HepG2 (cell line): Measurements from ENCODE around the gene TOR1B. TPM values are rescaled to one million over a fixed set of nuclear protein-coding genes. Genes with fewer than 3 reads are reported as not detected.

Experiments
- CCDC6 ChIP-seq: sonication (generic); formaldehyde crosslinking; IDR thresholded peaks from 2 replicates; pipeline ENCODE4 v1.8.1; 2022; ENCODE audit warnings: mild to moderate bottlenecking, missing genetic modification reagents, moderate library complexity
- HNF1A ChIP-seq, 2 experiments: sonication (generic) in 1 of 2; formaldehyde crosslinking in 1 of 2; IDR thresholded peaks; 2 replicates each; pipeline versions ENCODE4 v1.4.0 to v1.6.1; 2016 to 2020; ENCODE audit warnings: borderline replicate concordance in 1 of 2, low read depth in 1 of 2, mild to moderate bottlenecking in 1 of 2, missing genetic modification reagents in 1 of 2
- HOXD1 ChIP-seq: sonication (generic); formaldehyde crosslinking; IDR thresholded peaks from 2 replicates; pipeline ENCODE4 v1.5.0; 2020; ENCODE audit warnings: missing genetic modification reagents
- KMT2B ChIP-seq: IDR thresholded peaks from 2 replicates; pipeline ENCODE4 v1.6.1; 2016; ENCODE audit warnings: missing genetic modification reagents, missing compliant biosample characterization
- MEIS2 ChIP-seq: sonication (generic); formaldehyde crosslinking; IDR thresholded peaks from 2 replicates; pipeline ENCODE4 v1.9.0; 2021; ENCODE audit warnings: mild to moderate bottlenecking, missing genetic modification reagents
- MTF2 ChIP-seq: sonication (generic); formaldehyde crosslinking; IDR thresholded peaks from 2 replicates; pipeline ENCODE4 v1.5.0; 2020; ENCODE audit warnings: missing genetic modification reagents, borderline replicate concordance
- MYC ChIP-seq: sonication (generic); formaldehyde crosslinking; IDR thresholded peaks from 2 replicates; pipeline ENCODE4 v1.9.0; 2021; ENCODE audit warnings: missing genetic modification reagents, borderline replicate concordance
- PBX3 ChIP-seq: sonication (generic); formaldehyde crosslinking; IDR thresholded peaks from 2 replicates; pipeline ENCODE4 v1.8.1; 2023; ENCODE audit warnings: missing genetic modification reagents, inconsistent platforms, borderline replicate concordance
- POLR2G ChIP-seq: fragments of 200-400 bp; formaldehyde crosslinking; IDR thresholded peaks from 2 replicates; pipeline ENCODE4 v1.6.1; 2018; ENCODE audit warnings: mild to moderate bottlenecking, low read depth, low read length, moderate library complexity
- RBM22 ChIP-seq: fragments of 200-400 bp; formaldehyde crosslinking; optimal IDR thresholded peaks from 2 replicates; pipeline ENCODE3; 2017; ENCODE audit warnings: mild to moderate bottlenecking, low read length, moderate library complexity
- SKI ChIP-seq: fragments of 450-650 bp; IDR thresholded peaks from one replicate; pipeline ENCODE4 v1.6.1; 2018; ENCODE audit warnings: mild to moderate bottlenecking; ENCODE audit not compliant: partially characterized antibody
- SNAPC2 ChIP-seq: sonication (generic); formaldehyde crosslinking; IDR thresholded peaks from 2 replicates; pipeline ENCODE4 v1.8.1; 2022; ENCODE audit warnings: mild to moderate bottlenecking, missing genetic modification reagents
- SP4 ChIP-seq: sonication (generic); formaldehyde crosslinking; IDR thresholded peaks from 2 replicates; pipeline ENCODE4 v1.8.1; 2023; ENCODE audit warnings: mild to moderate bottlenecking, missing genetic modification reagents
- SPEN ChIP-seq: sonication (generic); formaldehyde crosslinking; IDR thresholded peaks from 2 replicates; pipeline ENCODE4 v1.5.1; 2020; ENCODE audit warnings: low read depth, mild to moderate bottlenecking, missing genetic modification reagents
- TEAD2 ChIP-seq: sonication (generic); formaldehyde crosslinking; IDR thresholded peaks from 2 replicates; pipeline ENCODE4 v1.9.0; 2021; ENCODE audit warnings: missing genetic modification reagents
- TGIF2 ChIP-seq: IDR thresholded peaks from 2 replicates; pipeline ENCODE4 v1.6.1; 2016; ENCODE audit warnings: control low read depth, missing compliant biosample characterization
- YEATS2 ChIP-seq: sonication (generic); formaldehyde crosslinking; IDR thresholded peaks from 2 replicates; pipeline ENCODE4 v1.4.0; 2020; ENCODE audit warnings: missing genetic modification reagents, borderline replicate concordance
- ZKSCAN5 ChIP-seq: sonication (generic); formaldehyde crosslinking; IDR thresholded peaks from 2 replicates; pipeline ENCODE4 v1.5.1; 2020; ENCODE audit warnings: mild to moderate bottlenecking, missing genetic modification reagents
- ZNF274 ChIP-seq: sonication (generic); formaldehyde crosslinking; IDR thresholded peaks from 2 replicates; pipeline ENCODE4 v1.5.1; 2020; ENCODE audit warnings: mild to moderate bottlenecking, missing genetic modification reagents
- ZNF44 ChIP-seq: sonication (generic); formaldehyde crosslinking; IDR thresholded peaks from 2 replicates; pipeline ENCODE4 v1.5.1; 2020; ENCODE audit warnings: mild to moderate bottlenecking, missing genetic modification reagents
- ZNF451 ChIP-seq: sonication (generic); formaldehyde crosslinking; IDR thresholded peaks from 2 replicates; pipeline ENCODE4 v1.5.0; 2020; ENCODE audit warnings: mild to moderate bottlenecking, missing genetic modification reagents
- polyA plus RNA-seq, 8 experiments: library from polyadenylated mRNA; depleted of rRNA in 3 of 8; stranded (reverse) in 7 of 8; unstranded in 1 of 8; fragments of >200 nt; fragmentation: Illumina TruSeq in 4 of 8; extraction: Trizol in 4 of 8; gene quantifications; 2 replicates each; pipeline versions ENCODE4 v1.2.1 to v1.2.3, GENCODE V29; 2011 to 2016; ENCODE audit warnings: low read depth in 4 of 8, missing spikeins in 1 of 8, mixed read lengths in 1 of 8; ENCODE audit not compliant: insufficient read depth in 1 of 8
- total RNA-seq, 5 experiments: library from RNA; depleted of rRNA; stranded (reverse); fragments of >200 nt; fragmentation: Illumina TruSeq; extraction: Trizol; gene quantifications; 2 replicates each; pipeline ENCODE4 v1.2.3, GENCODE V29; 2016; ENCODE audit warnings: low read depth in 1 of 5
- TF ChIP-seq, protein P1 (sequence below): sonication (generic); IDR thresholded peaks from 2 replicates; pipeline ENCODE4 v1.6.1; 2016; ENCODE audit warnings: low read depth, borderline replicate concordance
- TF ChIP-seq, protein P2 (sequence below): sonication (generic); formaldehyde crosslinking; IDR thresholded peaks from 2 replicates; pipeline ENCODE4 v1.8.0; 2022; ENCODE audit warnings: mild to moderate bottlenecking, missing genetic modification reagents, moderate library complexity

The TOR1B gene
- total and polyA plus RNA-seq, 2 of the 13 experiments (the other 11 are each of a cell fraction or from before 2014, with no cell fraction given): 18.1 to 21.3 TPM

DNA sequence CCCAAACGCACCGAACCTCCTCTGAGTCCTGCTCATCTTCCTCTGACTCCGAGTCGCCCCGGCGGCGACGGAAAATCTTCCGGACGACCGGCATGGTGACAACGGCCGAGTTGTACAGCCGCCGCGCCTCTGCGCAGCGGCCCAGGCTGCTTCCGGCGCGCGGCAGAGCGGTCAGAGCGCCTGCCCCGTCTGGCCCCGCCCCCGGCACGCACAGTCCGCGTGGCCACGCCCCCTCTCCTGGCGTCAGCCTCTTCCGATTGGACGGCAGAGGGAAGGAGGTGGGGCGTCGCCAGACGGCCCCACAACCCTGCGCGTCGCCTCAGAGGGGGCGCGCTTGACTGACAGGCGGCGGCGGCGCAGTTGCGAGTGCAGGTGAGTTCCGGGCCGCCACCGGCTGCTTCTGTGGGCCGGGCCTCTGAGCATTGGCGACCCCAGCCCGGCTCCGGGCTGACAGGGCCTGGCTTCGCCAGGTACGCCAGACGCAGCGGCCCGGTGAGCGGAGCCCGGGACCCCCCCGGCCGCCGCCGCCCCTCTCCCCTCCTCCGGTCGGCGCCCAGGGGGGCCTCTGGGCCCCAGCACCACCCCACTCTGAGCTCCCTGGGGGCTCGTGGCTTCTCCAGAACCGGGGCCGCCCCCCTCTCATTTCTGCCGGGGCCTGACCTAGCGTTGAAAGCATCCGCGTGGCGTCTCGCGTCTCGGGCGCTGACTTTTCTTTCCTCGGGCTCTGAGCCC, 32.3 kb downstream of the TOR1B start, which contains the start of the genes C9orf78 and USP20 (continued):
- TF ChIP-seq ZNF274 (CRISPR knock-in tag): 0 out of 2 replicates have a peak, but pooled peaks have one; percentile 58
- TF ChIP-seq SNAPC2 (CRISPR knock-in tag): peak; percentile 23; the same call in 1 of the 2 replicates
- TF ChIP-seq PBX3 (CRISPR knock-in tag): peak; percentile 74; the same call in 1 of the 2 replicates
- TF ChIP-seq MEIS2 (CRISPR knock-in tag): peak; percentile 94
- peak; percentile 30 for TF ChIP-seq SKI
- TF ChIP-seq RBM22: no peak
- no peak for TF ChIP-seq ZKSCAN5 (CRISPR knock-in tag)
- no peak for TF ChIP-seq HNF1A (IDR thresholded peaks at IDR 0.05; ENCODE audit: low read depth)
- peak; percentile 32; the same call in 1 of the 2 replicates for TF ChIP-seq HNF1A (CRISPR knock-in tag; IDR thresholded peaks at IDR 0.05; ENCODE audit: borderline replicate concordance)
- TF ChIP-seq SP4 (CRISPR knock-in tag): peak; percentile 100
- TF ChIP-seq, protein P1, sequence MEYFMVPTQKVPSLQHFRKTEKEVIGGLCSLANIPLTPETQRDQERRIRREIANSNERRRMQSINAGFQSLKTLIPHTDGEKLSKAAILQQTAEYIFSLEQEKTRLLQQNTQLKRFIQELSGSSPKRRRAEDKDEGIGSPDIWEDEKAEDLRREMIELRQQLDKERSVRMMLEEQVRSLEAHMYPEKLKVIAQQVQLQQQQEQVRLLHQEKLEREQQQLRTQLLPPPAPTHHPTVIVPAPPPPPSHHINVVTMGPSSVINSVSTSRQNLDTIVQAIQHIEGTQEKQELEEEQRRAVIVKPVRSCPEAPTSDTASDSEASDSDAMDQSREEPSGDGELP: peak; percentile 42; the same call in 1 of the 2 replicates
- TF ChIP-seq TEAD2: no peak
- 0 out of 2 replicates have a peak, but pooled peaks have one; percentile 14 for TF ChIP-seq ZNF44 (CRISPR knock-in tag)
- TF ChIP-seq ZNF451: 0 out of 2 replicates have a peak, but pooled peaks have one; percentile 34
- TF ChIP-seq MYC (CRISPR knock-in tag): peak; percentile 62; the same call in 1 of the 2 replicates
- peak; percentile 29; the same call in 1 of the 2 replicates for TF ChIP-seq HOXD1 (CRISPR knock-in tag)
- 0 out of 2 replicates have a peak, but pooled peaks have one; percentile 65 for TF ChIP-seq CCDC6
- peak; percentile 73; the same call in 1 of the 2 replicates for TF ChIP-seq TGIF2 (CRISPR knock-in tag)
- TF ChIP-seq, protein P2, sequence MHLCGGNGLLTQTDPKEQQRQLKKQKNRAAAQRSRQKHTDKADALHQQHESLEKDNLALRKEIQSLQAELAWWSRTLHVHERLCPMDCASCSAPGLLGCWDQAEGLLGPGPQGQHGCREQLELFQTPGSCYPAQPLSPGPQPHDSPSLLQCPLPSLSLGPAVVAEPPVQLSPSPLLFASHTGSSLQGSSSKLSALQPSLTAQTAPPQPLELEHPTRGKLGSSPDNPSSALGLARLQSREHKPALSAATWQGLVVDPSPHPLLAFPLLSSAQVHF: no peak
- peak; percentile 58; the same call in 1 of the 2 replicates for TF ChIP-seq SPEN (CRISPR knock-in tag)
- TF ChIP-seq MTF2 (CRISPR knock-in tag): no peak
- peak; percentile 95 for TF ChIP-seq POLR2G
- TF ChIP-seq YEATS2 (CRISPR knock-in tag): peak; percentile 71; the same call in 1 of the 2 replicates
- TF ChIP-seq KMT2B (CRISPR knock-in tag): peak; percentile 77
